CD4-positive, alpha-beta memory T cell (primary cell): ENCODE data around the gene PRTG. TPM values are rescaled to one million over a fixed set of nuclear protein-coding genes. Genes with fewer than 3 reads are reported as not detected.

Experiments
- CTCF ChIA-PET: fragments of 350-600 bp; sonication (Branson Sonifier 250); formaldehyde crosslinking; loops from one replicate; lab custom pipeline; 2021; ENCODE audit warnings: inconsistent platforms; ENCODE audit not compliant: partially characterized antibody; lab: Charles Lee
- POLR2A ChIA-PET: fragments of 350-600 bp; sonication (Branson Sonifier 250); formaldehyde crosslinking; loops from one replicate; lab custom pipeline; 2021; ENCODE audit not compliant: partially characterized antibody; lab: Charles Lee
- DNase-seq, 5 donors: peaks; one replicate each; pipeline versions ENCODE4 v3.0.0 to v3.0.0-alpha.2; 2020 to 2022; ENCODE audit warnings: mixed read lengths in 1 of 5
- H3K27ac ChIP-seq: one replicate; pipeline ENCODE4 v1.7.0; 2013; ENCODE audit warnings: low read depth, low read length
- H3K27me3 ChIP-seq: 2 replicates; pipeline ENCODE4 v1.7.0; 2013; ENCODE audit warnings: mild to moderate bottlenecking, low read length, moderate library complexity; ENCODE audit not compliant: insufficient read depth
- H3K36me3 ChIP-seq: 2 replicates; pipeline ENCODE4 v1.7.0; 2013; ENCODE audit warnings: mild to moderate bottlenecking, low read length, moderate library complexity; ENCODE audit not compliant: insufficient read depth
- H3K4me1 ChIP-seq: 2 replicates; pipeline ENCODE4 v1.7.0; 2013; ENCODE audit warnings: mild to moderate bottlenecking, low read length, moderate library complexity; ENCODE audit not compliant: insufficient read depth
- H3K4me3 ChIP-seq, 2 donors: one replicate each; pipeline ENCODE4 v1.7.0; 2013; ENCODE audit warnings: low read length in 2 of 2, mild to moderate bottlenecking in 1 of 2
- H3K9me3 ChIP-seq, 2 donors: one replicate each; pipeline ENCODE4 v1.7.0; 2013; ENCODE audit warnings: low read length in 2 of 2, control low read depth in 1 of 2; ENCODE audit not compliant: control insufficient read depth in 1 of 2
- H3K27ac Mint-ChIP-seq, 7 donors: one replicate each; pipeline ENCODE4 v1.8.0; 2020 to 2021; ENCODE audit warnings: mixed read lengths in 7 of 7, mild to moderate bottlenecking in 6 of 7, inconsistent platforms in 3 of 7, moderate library complexity in 3 of 7
- H3K27me3 Mint-ChIP-seq, 2 donors: one replicate each; pipeline ENCODE4 v1.8.0; 2020 to 2021; ENCODE audit warnings: mixed read lengths in 2 of 2
- H3K36me3 Mint-ChIP-seq, 2 donors: one replicate each; pipeline ENCODE4 v1.8.0; 2020 to 2021; ENCODE audit warnings: mixed read lengths in 2 of 2, inconsistent platforms in 1 of 2, mild to moderate bottlenecking in 1 of 2
- H3K4me1 Mint-ChIP-seq, 4 donors: one replicate each; pipeline ENCODE4 v1.8.0; 2020 to 2021; ENCODE audit warnings: mixed read lengths in 4 of 4, mild to moderate bottlenecking in 1 of 4
- H3K4me3 Mint-ChIP-seq, 8 donors: one replicate each; pipeline ENCODE4 v1.8.0; 2020 to 2021; ENCODE audit warnings: mixed read lengths in 8 of 8, mild to moderate bottlenecking in 7 of 8, moderate library complexity in 6 of 8, inconsistent platforms in 3 of 8
- H3K9me3 Mint-ChIP-seq, 8 donors: one replicate each; pipeline ENCODE4 v1.8.0; 2020 to 2021; ENCODE audit warnings: mixed read lengths in 8 of 8, mild to moderate bottlenecking in 5 of 8, inconsistent platforms in 3 of 8, moderate library complexity in 1 of 8
- intact Hi-C: fragments of 100-400 bp; cut with micrococcal nuclease; formaldehyde crosslinking; loops from one replicate; pipeline ENCODE4 v1.15.1; 2023
- polyA plus RNA-seq, 2 donors: library from polyadenylated mRNA; unstranded; fragments of 300-500 nt; fragmentation: Illumina TruSeq; gene quantifications; one replicate each; pipeline ENCODE4 v1.2.3, GENCODE V29; 2021
- total RNA-seq, 2 experiments: library from RNA; stranded (reverse); gene quantifications; one replicate each; pipeline ENCODE4 v1.2.3, GENCODE V29; 2021

Gene PRTG
- total and polyA plus RNA-seq, 4 experiments from 2014 or later, result not detected

DNA sequence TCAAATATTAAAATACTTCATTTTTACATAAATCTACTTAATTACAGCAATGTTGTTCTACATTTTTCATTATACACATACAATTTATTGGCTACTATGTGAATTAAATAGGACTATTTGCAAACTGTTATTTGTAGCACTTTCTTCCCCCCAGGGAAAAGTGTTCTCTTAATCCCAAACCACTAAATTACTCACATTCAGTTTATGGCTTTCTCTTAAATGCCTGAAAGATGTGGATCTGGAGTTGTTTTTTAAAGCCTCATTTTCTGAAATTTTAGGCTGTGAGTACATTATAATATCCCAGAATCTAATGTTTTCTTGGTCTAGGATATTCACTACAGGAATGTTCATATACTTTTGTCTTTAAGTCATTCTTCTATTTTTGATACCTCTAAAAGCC, 32.7 kb downstream of the PRTG start:
- Mint-ChIP-seq H3K4me1 (peaks cover 0 to 2% (median 0%) of the 10 kb centered on the region in 4 donors), H3K36me3 (no peaks in the 10 kb centered on the region), H3K9me3 (peaks cover 0 to 2% (median 0%) of the 10 kb centered on the region in 8 donors), H3K4me3 (no peak overlapping the region), H3K27me3 (peaks cover 3 to 5% of the 10 kb centered on the region in 2 donors), H3K27ac (no peak overlapping the region)
- Histone ChIP-seq H3K36me3 (no peaks in the 10 kb centered on the region), H3K9me3 (no peaks in the 10 kb centered on the region), H3K27me3 (no peaks in the 10 kb centered on the region), H3K27ac (no peak overlapping the region), H3K4me1 (no peaks in the 10 kb centered on the region), H3K4me3 (no peak overlapping the region)
- intact Hi-C loops, result no loop called here
- no peak for DNase-seq
- ChIA-PET POLR2A (no interaction called here), CTCF (no interaction called here)

DNA sequence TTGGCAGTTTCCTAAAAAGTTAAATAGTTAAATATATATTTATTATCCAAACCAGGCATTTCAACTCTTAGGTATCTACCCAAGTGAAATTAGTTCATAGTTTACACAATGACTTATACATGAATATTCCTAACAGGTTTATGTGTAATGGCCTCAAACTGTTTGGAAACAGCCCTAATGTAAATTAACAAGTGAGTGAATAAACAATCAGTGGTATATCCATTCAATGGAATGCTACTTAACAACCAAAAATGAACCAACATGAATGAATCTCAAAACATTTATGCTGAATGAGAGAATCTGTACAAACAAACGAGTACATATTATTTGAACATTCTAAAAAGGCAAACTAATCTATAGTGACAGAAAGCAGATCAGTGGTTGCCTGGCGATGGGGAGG, 33.5 kb downstream of the PRTG start:
- no peaks in the 10 kb centered on the region for H3K27me3 ChIP-seq
- no peaks in the 10 kb centered on the region for H3K9me3 ChIP-seq
- no peak overlapping the region for H3K4me3 ChIP-seq
- no peak for DNase-seq
- ChIA-PET POLR2A (no interaction called here), CTCF (no interaction called here)
- no peak overlapping the region for H3K4me3 Mint-ChIP-seq
- peaks cover 0 to 2% (median 0%) of the 10 kb centered on the region in 8 donors for H3K9me3 Mint-ChIP-seq
- peaks cover 3 to 5% of the 10 kb centered on the region in 2 donors for H3K27me3 Mint-ChIP-seq
- H3K36me3 ChIP-seq, result no peaks in the 10 kb centered on the region
- H3K27ac ChIP-seq, result no peak overlapping the region
- no peaks in the 10 kb centered on the region for H3K4me1 ChIP-seq
- H3K4me1 Mint-ChIP-seq, result peaks cover 0 to 2% (median 0%) of the 10 kb centered on the region in 4 donors
- no peak overlapping the region for H3K27ac Mint-ChIP-seq
- intact Hi-C loops, result no loop called here
- H3K36me3 Mint-ChIP-seq, result no peaks in the 10 kb centered on the region

DNA sequence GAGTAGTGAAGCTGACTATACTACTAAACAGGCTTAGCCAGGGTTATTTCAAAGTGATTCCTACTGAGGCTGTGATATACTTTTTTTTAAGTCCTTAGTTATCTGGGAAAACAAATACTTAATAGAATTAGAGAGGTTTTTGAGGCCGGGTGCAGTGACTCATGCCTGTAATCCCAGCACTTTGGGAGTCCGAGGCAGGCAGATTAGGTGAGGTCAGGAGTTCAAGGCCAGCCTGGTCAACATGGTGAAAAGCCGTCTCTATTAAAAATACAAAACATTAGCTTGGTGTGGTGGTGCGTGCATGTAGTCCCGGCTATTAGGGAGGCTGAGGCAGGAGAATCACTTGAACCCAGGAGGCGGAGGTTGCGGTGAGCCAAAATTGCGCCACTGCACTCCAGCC, 34.2 kb downstream of the PRTG start:
- ChIA-PET CTCF (no interaction called here), POLR2A (no interaction called here)
- no peak overlapping the region for H3K27ac ChIP-seq
- no peak overlapping the region for H3K4me3 ChIP-seq
- intact Hi-C loops, result no loop called here
- Mint-ChIP-seq H3K27ac (no peak overlapping the region), H3K36me3 (no peaks in the 10 kb centered on the region), H3K27me3 (peaks cover 2 to 5% of the 10 kb centered on the region in 2 donors), H3K4me1 (peaks cover 0 to 3% (median 2%) of the 10 kb centered on the region in 4 donors), H3K9me3 (peaks cover 0 to 2% (median 0%) of the 10 kb centered on the region in 8 donors), H3K4me3 (no peak overlapping the region)
- no peaks in the 10 kb centered on the region for H3K36me3 ChIP-seq
- no peak for DNase-seq
- no peaks in the 10 kb centered on the region for H3K9me3 ChIP-seq
- no peaks in the 10 kb centered on the region for H3K27me3 ChIP-seq
- no peaks in the 10 kb centered on the region for H3K4me1 ChIP-seq

DNA sequence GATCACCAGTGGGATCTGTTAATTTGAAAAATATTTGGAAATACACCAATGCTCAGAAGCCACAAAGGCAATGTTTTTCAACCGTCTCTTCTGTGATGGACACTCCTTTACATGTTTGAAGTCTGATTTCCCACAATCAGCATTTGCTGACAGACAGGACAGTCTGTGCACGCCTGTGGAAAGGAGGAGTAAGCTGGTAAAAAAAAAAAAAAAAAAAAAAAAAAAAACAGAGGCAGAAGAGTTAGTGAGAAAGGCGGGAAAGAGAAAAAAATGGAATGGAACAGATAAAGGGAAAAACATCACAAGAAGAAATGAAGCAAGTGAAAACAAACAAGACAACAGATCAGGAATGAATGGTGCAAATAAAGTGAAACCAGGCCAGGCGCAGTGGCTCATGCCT, 35.0 kb downstream of the PRTG start:
- H3K4me1 Mint-ChIP-seq, result peaks cover 0 to 3% (median 2%) of the 10 kb centered on the region in 4 donors
- H3K27ac Mint-ChIP-seq, result no peak overlapping the region
- Histone ChIP-seq H3K36me3 (no peaks in the 10 kb centered on the region), H3K9me3 (no peaks in the 10 kb centered on the region), H3K27me3 (no peaks in the 10 kb centered on the region), H3K4me3 (no peak overlapping the region), H3K4me1 (no peaks in the 10 kb centered on the region), H3K27ac (no peak overlapping the region)
- H3K36me3 Mint-ChIP-seq, result no peaks in the 10 kb centered on the region
- DNase-seq, result no peak
- POLR2A ChIA-PET, result no interaction called here
- intact Hi-C loops, result no loop called here
- H3K9me3 Mint-ChIP-seq, result peaks cover 0 to 2% (median 0%) of the 10 kb centered on the region in 8 donors
- no peak overlapping the region for H3K4me3 Mint-ChIP-seq
- CTCF ChIA-PET, result no interaction called here
- H3K27me3 Mint-ChIP-seq, result peaks cover under 1 to 5% of the 10 kb centered on the region in 2 donors

DNA sequence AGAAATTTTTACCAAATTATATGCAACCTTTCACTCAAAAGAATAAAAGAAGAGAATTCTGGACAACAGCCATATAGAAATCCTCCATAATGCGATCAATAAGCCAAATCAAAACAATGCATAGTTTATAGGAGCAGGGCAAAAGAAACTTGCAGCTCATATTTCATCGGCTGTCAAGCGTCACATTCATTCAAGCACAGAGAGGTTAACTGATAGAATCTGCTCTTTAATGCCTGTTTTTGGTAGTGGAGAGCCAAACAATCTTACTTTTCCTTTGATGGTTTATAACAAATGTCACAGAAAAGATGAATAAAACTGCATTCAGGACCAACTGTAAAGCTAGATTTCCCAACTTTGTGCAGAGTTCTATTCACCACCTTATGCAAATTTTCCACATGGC, 35.4 kb downstream of the PRTG start:
- peaks cover 0 to 5% of the 10 kb centered on the region in 2 donors for H3K27me3 Mint-ChIP-seq
- no peaks in the 10 kb centered on the region for H3K36me3 ChIP-seq
- no peak for DNase-seq
- no peaks in the 10 kb centered on the region for H3K4me1 ChIP-seq
- POLR2A ChIA-PET, result no interaction called here
- no peak overlapping the region for H3K4me3 Mint-ChIP-seq
- no peak overlapping the region for H3K27ac Mint-ChIP-seq
- no peaks in the 10 kb centered on the region for H3K27me3 ChIP-seq
- H3K36me3 Mint-ChIP-seq, result no peaks in the 10 kb centered on the region
- H3K9me3 ChIP-seq, result no peaks in the 10 kb centered on the region
- H3K4me1 Mint-ChIP-seq, result peaks cover 0 to 3% (median 2%) of the 10 kb centered on the region in 4 donors
- CTCF ChIA-PET, result no interaction called here
- intact Hi-C loops, result no loop called here
- peaks cover 0 to 2% (median 0%) of the 10 kb centered on the region in 8 donors for H3K9me3 Mint-ChIP-seq
- H3K4me3 ChIP-seq, result no peak overlapping the region
- no peak overlapping the region for H3K27ac ChIP-seq

DNA sequence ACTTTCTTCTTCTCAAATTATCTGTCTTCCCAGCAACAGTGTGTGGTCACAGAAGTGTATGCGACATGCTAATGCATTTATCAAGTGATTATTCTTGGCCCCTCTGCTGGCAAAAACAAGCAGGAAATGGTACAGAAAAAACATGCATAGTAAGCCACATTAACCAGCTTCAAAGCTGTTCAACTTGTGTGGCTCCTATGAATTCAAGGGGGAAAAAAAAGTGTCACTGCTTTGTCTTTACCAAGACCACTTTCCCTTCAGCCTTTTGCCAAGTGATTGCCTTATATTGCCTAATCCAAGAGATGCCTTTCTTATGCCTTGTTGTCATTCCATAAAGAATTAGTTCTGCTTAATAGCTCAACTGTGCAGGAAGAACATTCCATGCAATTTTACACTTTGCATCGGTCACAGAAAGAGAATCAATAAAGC, 39.1 kb downstream of the PRTG start:
- Mint-ChIP-seq H3K27ac (no peak overlapping the region), H3K4me3 (no peak overlapping the region), H3K36me3 (no peaks in the 10 kb centered on the region), H3K27me3 (peaks cover 1 to 4% of the 10 kb centered on the region in 2 donors), H3K9me3 (no peaks in the 10 kb centered on the region), H3K4me1 (peaks cover 0 to 3% (median under 1%) of the 10 kb centered on the region in 4 donors)
- no peaks in the 10 kb centered on the region for H3K9me3 ChIP-seq
- peaks cover 4% of the 10 kb centered on the region for H3K27me3 ChIP-seq
- intact Hi-C loops, result no loop called here
- no peak overlapping the region for H3K27ac ChIP-seq
- no peak for DNase-seq
- CTCF ChIA-PET, result no interaction called here
- H3K4me1 ChIP-seq, result no peaks in the 10 kb centered on the region
- POLR2A ChIA-PET, result no interaction called here
- H3K36me3 ChIP-seq, result no peaks in the 10 kb centered on the region
- no peak overlapping the region for H3K4me3 ChIP-seq

DNA sequence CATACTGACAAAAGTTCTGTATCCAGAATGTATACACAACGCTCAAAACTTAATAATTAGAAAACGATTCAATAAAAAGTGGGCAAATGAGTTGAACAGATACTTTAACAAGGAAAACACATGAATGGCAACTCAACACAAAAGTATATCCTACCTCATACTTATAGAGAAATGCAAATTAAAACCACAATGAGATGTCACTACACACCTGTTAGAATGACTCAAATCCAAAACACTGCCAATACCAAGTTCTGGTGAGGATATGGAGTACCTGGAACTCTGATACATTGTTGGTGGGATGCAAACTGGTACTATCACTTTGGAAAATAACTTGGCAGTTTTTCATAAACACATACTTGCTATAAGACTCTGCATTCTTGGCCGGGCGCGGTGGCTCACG, 42.1 kb downstream of the PRTG start:
- Histone ChIP-seq H3K9me3 (no peaks in the 10 kb centered on the region), H3K4me1 (no peaks in the 10 kb centered on the region), H3K4me3 (no peak overlapping the region), H3K27me3 (peaks cover 5% of the 10 kb centered on the region), H3K27ac (no peak overlapping the region), H3K36me3 (no peaks in the 10 kb centered on the region)
- Mint-ChIP-seq H3K9me3 (no peaks in the 10 kb centered on the region), H3K4me3 (no peak overlapping the region), H3K4me1 (peaks cover 0 to 3% (median under 1%) of the 10 kb centered on the region in 4 donors), H3K27ac (no peak overlapping the region), H3K36me3 (no peaks in the 10 kb centered on the region), H3K27me3 (peaks cover 6 to 10% of the 10 kb centered on the region in 2 donors)
- intact Hi-C loops, result no loop called here
- no peak for DNase-seq
- POLR2A ChIA-PET, result no interaction called here
- CTCF ChIA-PET, result no interaction called here
